Subcutaneous adipose tissue (tissue), 4 donors: ENCODE results near the gene CHCHD4. TPM values are rescaled to one million over a fixed set of nuclear protein-coding genes. Genes with fewer than 3 reads are reported as not detected.

Source experiments
- CTCF ChIP-seq: fragments of 450-650 bp; IDR thresholded peaks from one replicate; pipeline ENCODE4 v1.5.1; 2016; ENCODE audit warnings: low read depth, mild to moderate bottlenecking, control low read depth, antibody characterized with exemption, moderate library complexity
- total RNA-seq, 4 donors: library from RNA; depleted of rRNA; stranded (reverse); fragments of >200 nt; gene quantifications; one replicate each; pipeline ENCODE4 v1.1.0, GENCODE V29; 2016

The CHCHD4 gene
- total RNA-seq, 4 donors from 2014 or later = 11.7 to 18.6 (median 14.5) TPM

- no peak for TF ChIP-seq CTCF
Observed at GRCh38 chr3:14154276-14154675, 29.6 kb upstream of the CHCHD4 start.

- no peak for TF ChIP-seq CTCF
Observed at GRCh38 chr3:14153663-14154062, 29.0 kb upstream of the CHCHD4 start.

GRCh38 chr3:14152963-14153355 is 28.3 kb upstream of the CHCHD4 start:
- no peak for TF ChIP-seq CTCF

GRCh38 chr3:14152233-14152962 is 27.7 kb upstream of the CHCHD4 start:
- no peak for TF ChIP-seq CTCF

GRCh38 chr3:14151471-14152083 is 26.9 kb upstream of the CHCHD4 start:
- TF ChIP-seq CTCF = no peak

GRCh38 chr3:14150491-14151230 is 26.0 kb upstream of the CHCHD4 start:
- no peak for TF ChIP-seq CTCF

- TF ChIP-seq CTCF = no peak
Observed at GRCh38 chr3:14150078-14150477, 25.4 kb upstream of the CHCHD4 start.
